B cell (primary cell): Measurements from ENCODE around the gene PCBP3.

Source experiments
- EZH2 ChIP-seq: IDR thresholded peaks from 2 replicates; pipeline ENCODE4 v1.6.1; 2012; ENCODE audit warnings: borderline replicate concordance, low read depth, mild to moderate bottlenecking, moderate library complexity, low read length; ENCODE audit not compliant: insufficient read depth, poor library complexity, severe bottlenecking
- TF ChIP-seq, protein P1 (sequence below): fragments of 200-600 bp; IDR thresholded peaks from one replicate; pipeline ENCODE4 v1.8.0; 2022; ENCODE audit warnings: antibody characterized with exemption, mild to moderate bottlenecking

DNA sequence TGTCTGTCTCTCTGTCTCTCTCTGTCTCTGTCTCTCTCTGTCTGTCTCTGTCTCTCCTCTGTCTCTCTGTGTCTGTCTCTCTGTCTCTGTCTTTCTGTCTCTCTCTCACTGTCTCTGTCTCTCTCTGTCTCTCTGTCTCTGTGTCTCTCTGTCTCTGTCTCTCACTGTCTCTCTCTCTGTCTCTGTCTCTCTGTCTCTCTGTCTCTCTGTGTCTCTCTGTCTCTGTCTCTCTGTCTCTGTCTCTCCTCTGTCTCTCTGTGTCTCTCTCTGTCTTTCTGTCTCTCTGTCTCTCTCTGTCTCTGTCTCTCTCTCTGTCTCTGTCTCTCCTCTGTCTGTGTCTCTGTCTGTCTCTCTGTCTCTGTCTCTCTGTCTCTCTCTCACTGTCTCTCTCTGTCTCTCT lies 337.2 kb downstream of the PCBP3 start:
- TF ChIP-seq, protein P1, sequence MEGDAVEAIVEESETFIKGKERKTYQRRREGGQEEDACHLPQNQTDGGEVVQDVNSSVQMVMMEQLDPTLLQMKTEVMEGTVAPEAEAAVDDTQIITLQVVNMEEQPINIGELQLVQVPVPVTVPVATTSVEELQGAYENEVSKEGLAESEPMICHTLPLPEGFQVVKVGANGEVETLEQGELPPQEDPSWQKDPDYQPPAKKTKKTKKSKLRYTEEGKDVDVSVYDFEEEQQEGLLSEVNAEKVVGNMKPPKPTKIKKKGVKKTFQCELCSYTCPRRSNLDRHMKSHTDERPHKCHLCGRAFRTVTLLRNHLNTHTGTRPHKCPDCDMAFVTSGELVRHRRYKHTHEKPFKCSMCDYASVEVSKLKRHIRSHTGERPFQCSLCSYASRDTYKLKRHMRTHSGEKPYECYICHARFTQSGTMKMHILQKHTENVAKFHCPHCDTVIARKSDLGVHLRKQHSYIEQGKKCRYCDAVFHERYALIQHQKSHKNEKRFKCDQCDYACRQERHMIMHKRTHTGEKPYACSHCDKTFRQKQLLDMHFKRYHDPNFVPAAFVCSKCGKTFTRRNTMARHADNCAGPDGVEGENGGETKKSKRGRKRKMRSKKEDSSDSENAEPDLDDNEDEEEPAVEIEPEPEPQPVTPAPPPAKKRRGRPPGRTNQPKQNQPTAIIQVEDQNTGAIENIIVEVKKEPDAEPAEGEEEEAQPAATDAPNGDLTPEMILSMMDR = no peak
- no peak for TF ChIP-seq EZH2
